ENCODE measurements around the gene CNTF.

Gene CNTF

GRCh38 chr11:58578635-58579191 is 43.8 kb upstream of the CNTF start, which contains the start of gene ZFP91 (continued):
- TF ChIP-seq ZXDB (tag by site-specific recombination; IDR thresholded peaks at IDR 0.05), result peak; percentile 70; the same call in 1 of the 2 replicates
- TF ChIP-seq SP2 (tag by site-specific recombination; IDR thresholded peaks at IDR 0.05), result peak; percentile 78
- peak; percentile 40; the same call in 1 of the 2 replicates for TF ChIP-seq ZNF843 (tag by site-specific recombination; IDR thresholded peaks at IDR 0.05)
- TF ChIP-seq KLF7 (tag by site-specific recombination; IDR thresholded peaks at IDR 0.05; ENCODE audit: borderline replicate concordance), result no peak
- TF ChIP-seq ZNF692 (tag by site-specific recombination; IDR thresholded peaks at IDR 0.05), result peak; percentile 61; the same call in 1 of the 2 replicates
- TF ChIP-seq ZFP37 (tag by site-specific recombination; IDR thresholded peaks at IDR 0.05), result peak; percentile 53; the same call in 1 of the 2 replicates

GRCh38 chr11:58579192-58580129 is 43.0 kb upstream of the CNTF start:
- CTCF ChIA-PET, result interaction anchor here (0.7 to 1.4 kb wide), 4 partner anchors 10 to 51 kb away, joined by 3 to 5 read pairs (median 4); no protein-coding TSS in a partner anchor
- no peaks in the 10 kb centered on the region for H3K4me1 ChIP-seq (ENCODE audit: control insufficient read depth, insufficient read depth, low read length)
- TF ChIP-seq SP3 (tag by site-specific recombination; IDR thresholded peaks at IDR 0.05), result peak; percentile 52
- TF ChIP-seq PATZ1 (tag by site-specific recombination; IDR thresholded peaks at IDR 0.05), result peak; percentile 71
- no peak for TF ChIP-seq ZNF670 (tag by site-specific recombination; IDR thresholded peaks at IDR 0.05; ENCODE audit: low read depth)
- no peak for TF ChIP-seq ZNF155 (tag by site-specific recombination; IDR thresholded peaks at IDR 0.05)
- TF ChIP-seq ZNF692 (tag by site-specific recombination; IDR thresholded peaks at IDR 0.05), result peak; percentile 64
- TF ChIP-seq ZNF501 (tag by site-specific recombination; IDR thresholded peaks at IDR 0.05), result peak; percentile 85
- peak; percentile 79 for TF ChIP-seq ZNF2 (tag by site-specific recombination; IDR thresholded peaks at IDR 0.05)
- TF ChIP-seq ZNF529 (tag by site-specific recombination; IDR thresholded peaks at IDR 0.05; ENCODE audit: insufficient replicate concordance), result no peak
- peak; percentile 89 for TF ChIP-seq ZBTB10 (tag by site-specific recombination; IDR thresholded peaks at IDR 0.05)
- TF ChIP-seq ZNF248 (tag by site-specific recombination; IDR thresholded peaks at IDR 0.05), result no peak
- 0 out of 2 replicates have a peak, but pooled peaks have one; percentile 20 for TF ChIP-seq YY1 (tag by site-specific recombination; IDR thresholded peaks at IDR 0.05)
- TF ChIP-seq KLF16 (tag by site-specific recombination; IDR thresholded peaks at IDR 0.05), result peak; percentile 58; the same call in 1 of the 2 replicates
- peak; percentile 67 for TF ChIP-seq ZNF341 (tag by site-specific recombination; IDR thresholded peaks at IDR 0.05; ENCODE audit: low read depth)
- peak; percentile 18; the same call in 1 of the 2 replicates for TF ChIP-seq KLF9 (tag by site-specific recombination; IDR thresholded peaks at IDR 0.05; ENCODE audit: low read depth)
- no peak for TF ChIP-seq ZNF660 (tag by site-specific recombination; IDR thresholded peaks at IDR 0.05)
- TF ChIP-seq ZNF558 (tag by site-specific recombination; IDR thresholded peaks at IDR 0.05), result 0 out of 2 replicates have a peak, but pooled peaks have one; percentile 29
- peak; percentile 86 for TF ChIP-seq ZBTB48 (tag by site-specific recombination; IDR thresholded peaks at IDR 0.05)
- peak; percentile 95 for TF ChIP-seq ZBTB21 (tag by site-specific recombination; IDR thresholded peaks at IDR 0.05)
- TF ChIP-seq ZBTB7A (tag by site-specific recombination; IDR thresholded peaks at IDR 0.05; ENCODE audit: low read depth), result peak; percentile 29; the same call in 1 of the 2 replicates

More at GRCh38 chr11:58579192-58580129, 43.0 kb upstream of the CNTF start:
- peak overlapping the region; percentile 95 for H3K27ac ChIP-seq (ENCODE audit: extremely low read depth, low read depth, low read length)
- H3K36me3 ChIP-seq (ENCODE audit: control insufficient read depth in 2 of 2, insufficient read depth in 1 of 2, low read length in 2 of 2), result peaks cover 0 to 11% of the 10 kb centered on the region in 2 experiments; a peak in 1 of 3 replicates
- H3K4me3 ChIP-seq (ENCODE audit: low read depth, low read length), result peak overlapping the region; percentile 94
- no peaks in the 10 kb centered on the region for H3K9me3 ChIP-seq (ENCODE audit: control insufficient read depth, insufficient read depth, low read depth, low read length)
- POLR2A ChIA-PET, result interaction anchor here (1.5 kb wide), 1 partner anchor 1268 kb away, joined by 3 read pairs; no protein-coding TSS in a partner anchor
